Neuronal stem cell (in vitro differentiated cells): ENCODE data around the gene PMPCA.

Source experiments
- DNase-seq: peaks from one replicate; pipeline ENCODE4 v3.0.0-alpha.2; 2013; ENCODE audit warnings: low spot score
- H2AFZ ChIP-seq: one replicate; pipeline ENCODE4 v1.6.1; 2013; ENCODE audit warnings: mild to moderate bottlenecking, low read length, inconsistent platforms
- H2AK5ac ChIP-seq: 2 replicates; pipeline ENCODE4 v1.6.1; 2013; ENCODE audit warnings: low read depth, mild to moderate bottlenecking, inconsistent platforms, low read length, moderate library complexity, mixed read lengths
- H2BK120ac ChIP-seq: 2 replicates; pipeline ENCODE4 v1.6.1; 2013; ENCODE audit warnings: low read depth, mild to moderate bottlenecking, inconsistent platforms, low read length, moderate library complexity, mixed read lengths
- H2BK12ac ChIP-seq: one replicate; pipeline ENCODE4 v1.6.1; 2013; ENCODE audit warnings: low read length, inconsistent platforms
- H2BK15ac ChIP-seq: 2 replicates; pipeline ENCODE4 v1.6.1; 2013; ENCODE audit warnings: mild to moderate bottlenecking, low read length, inconsistent platforms, mixed read lengths
- H2BK5ac ChIP-seq: one replicate; pipeline ENCODE4 v1.6.1; 2013; ENCODE audit warnings: inconsistent platforms, mild to moderate bottlenecking, low read length, moderate library complexity
- H3K14ac ChIP-seq: one replicate; pipeline ENCODE4 v1.6.1; 2013; ENCODE audit warnings: low read length, inconsistent platforms
- H3K18ac ChIP-seq: 2 replicates; pipeline ENCODE4 v1.6.1; 2013; ENCODE audit warnings: low read length, inconsistent platforms
- H3K23ac ChIP-seq: 2 replicates; pipeline ENCODE4 v1.6.1; 2013; ENCODE audit warnings: low read depth, mild to moderate bottlenecking, mixed read lengths, low read length, inconsistent platforms; ENCODE audit not compliant: poor library complexity
- H3K27ac ChIP-seq: replicated peaks from 3 replicates; pipeline ENCODE4 v1.5.1; 2013; ENCODE audit warnings: low read length, inconsistent platforms
- H3K27me3 ChIP-seq, 3 experiments: 2 replicates each; pipeline ENCODE4 v1.6.1; 2013; ENCODE audit warnings: low read length in 3 of 3, mild to moderate bottlenecking in 2 of 3, inconsistent platforms in 1 of 3, low read depth in 1 of 3, mixed read lengths in 1 of 3, moderate library complexity in 1 of 3; ENCODE audit not compliant: control insufficient read depth in 3 of 3, insufficient read depth in 3 of 3
- H3K36me3 ChIP-seq, 2 donors: replicated peaks in 1 of 2; 2 replicates each; pipeline ENCODE4 v1.6.1; 2013; ENCODE audit warnings: low read length in 2 of 2; ENCODE audit not compliant: control insufficient read depth in 2 of 2, insufficient read depth in 2 of 2
- H3K4ac ChIP-seq: 2 replicates; pipeline ENCODE4 v1.6.1; 2013; ENCODE audit warnings: inconsistent platforms, mild to moderate bottlenecking, low read length, moderate library complexity
- H3K4me1 ChIP-seq, 2 donors: 1 replicate in 1 of 2; 2 replicates in 1 of 2; pipeline ENCODE4 v1.6.1; 2013; ENCODE audit warnings: low read length in 2 of 2, low read depth in 1 of 2; ENCODE audit not compliant: control insufficient read depth in 2 of 2, insufficient read depth in 1 of 2
- H3K4me2 ChIP-seq: one replicate; pipeline ENCODE4 v1.6.1; 2013; ENCODE audit warnings: mild to moderate bottlenecking, low read length, inconsistent platforms; ENCODE audit not compliant: insufficient read depth, poor library complexity, severe bottlenecking
- H3K4me3 ChIP-seq, 2 donors: 2 replicates each; pipeline ENCODE4 v1.5.1; 2013; ENCODE audit warnings: low read length in 2 of 2, mild to moderate bottlenecking in 2 of 2, inconsistent platforms in 1 of 2, moderate library complexity in 1 of 2
- H3K79me1 ChIP-seq: one replicate; pipeline ENCODE4 v1.6.1; 2013; ENCODE audit warnings: low read depth, mild to moderate bottlenecking, inconsistent platforms, low read length, moderate library complexity
- H3K9ac ChIP-seq: one replicate; pipeline ENCODE4 v1.6.1; 2013; ENCODE audit warnings: mild to moderate bottlenecking, low read depth, low read length, inconsistent platforms; ENCODE audit not compliant: poor library complexity
- H3K9me3 ChIP-seq, 2 donors: replicated peaks in 1 of 2; 2 replicates each; pipeline versions ENCODE3 to v1.6.1; 2013; ENCODE audit warnings: low read length in 2 of 2, mild to moderate bottlenecking in 2 of 2, inconsistent platforms in 1 of 2, low read depth in 1 of 2, mixed read lengths in 1 of 2, moderate library complexity in 1 of 2; ENCODE audit not compliant: control insufficient read depth in 2 of 2, insufficient read depth in 1 of 2
- H4K8ac ChIP-seq: one replicate; pipeline ENCODE4 v1.6.1; 2013; ENCODE audit warnings: low read depth, mild to moderate bottlenecking, inconsistent platforms, low read length, moderate library complexity
- H4K91ac ChIP-seq: one replicate; pipeline ENCODE4 v1.6.1; 2013; ENCODE audit warnings: low read length, low read depth, mild to moderate bottlenecking, inconsistent platforms; ENCODE audit not compliant: poor library complexity
- WGBS, 2 donors: extraction: QIAGEN DNeasy Blood & Tissue Kit; methylation state at CpG; one replicate each; pipeline ENCODE4 v1.1.7; 2013; ENCODE audit warnings: missing lambda C conversion rate in 2 of 2, mixed read lengths in 1 of 2; ENCODE audit not compliant: insufficient read length in 2 of 2, insufficient replicate concordance in 1 of 2; ENCODE audit errors: extremely low coverage in 2 of 2; 5-methylcytosine and 5-hydroxymethylcytosine counted together

Gene PMPCA

GRCh38 chr9:136443687-136444086 is 33.2 kb downstream of the PMPCA start:
- no peaks in the 10 kb centered on the region for H3K27me3 ChIP-seq
- no peak overlapping the region for H2BK120ac ChIP-seq
- no peak overlapping the region for H2BK5ac ChIP-seq
- H3K4ac ChIP-seq: no peak overlapping the region
- H3K36me3 ChIP-seq: peaks cover 57 to 89% of the 10 kb centered on the region in 2 donors
- no peak overlapping the region for H3K27ac ChIP-seq
- no peak overlapping the region for H4K8ac ChIP-seq
- no peak for DNase-seq
- H2BK12ac ChIP-seq: no peak overlapping the region
- H3K18ac ChIP-seq: no peak overlapping the region
- H3K9me3 ChIP-seq: no peaks in the 10 kb centered on the region
- no peak overlapping the region for H3K4me2 ChIP-seq
- H3K79me1 ChIP-seq: peaks cover 5% of the 10 kb centered on the region
- H3K4me3 ChIP-seq: no peak overlapping the region
- no peak overlapping the region for H2AFZ ChIP-seq
- H2BK15ac ChIP-seq: no peak overlapping the region
- H3K4me1 ChIP-seq: peaks cover 1 to 5% of the 10 kb centered on the region in 2 donors
- no peak overlapping the region for H3K9ac ChIP-seq
- H3K23ac ChIP-seq: no peak overlapping the region
- H3K14ac ChIP-seq: no peak overlapping the region
- no peak overlapping the region for H4K91ac ChIP-seq
- no peak overlapping the region for H2AK5ac ChIP-seq
- WGBS, 2 donors: no CpG with 5 or more reads among the region's 7 CpGs

- no peaks in the 10 kb centered on the region for H3K9me3 ChIP-seq
- H4K91ac ChIP-seq: no peak overlapping the region
- H3K27me3 ChIP-seq: no peaks in the 10 kb centered on the region
- H2BK12ac ChIP-seq: no peak overlapping the region
- H2BK5ac ChIP-seq: no peak overlapping the region
- H3K18ac ChIP-seq: no peak overlapping the region
- H2AFZ ChIP-seq: no peak overlapping the region
- H2AK5ac ChIP-seq: no peak overlapping the region
- no peak overlapping the region for H2BK15ac ChIP-seq
- H3K23ac ChIP-seq: no peak overlapping the region
- no peak overlapping the region for H3K14ac ChIP-seq
- peaks cover 1 to 5% of the 10 kb centered on the region in 2 donors for H3K4me1 ChIP-seq
- no CpG with 5 or more reads among the region's 20 CpGs for WGBS, 2 donors
- DNase-seq: no peak
- H3K4ac ChIP-seq: no peak overlapping the region
- no peak overlapping the region for H3K9ac ChIP-seq
- H3K27ac ChIP-seq: no peak overlapping the region
- no peak overlapping the region for H3K4me3 ChIP-seq
- H4K8ac ChIP-seq: no peak overlapping the region
- no peak overlapping the region for H3K4me2 ChIP-seq
- H3K79me1 ChIP-seq: peaks cover 3% of the 10 kb centered on the region
- no peak overlapping the region for H2BK120ac ChIP-seq
- peaks cover 61 to 94% of the 10 kb centered on the region in 2 donors for H3K36me3 ChIP-seq
Observed at GRCh38 chr9:136444102-136444501, 33.6 kb downstream of the PMPCA start.

- Histone ChIP-seq H2BK12ac (no peak overlapping the region), H3K36me3 (peaks cover 65 to 99% of the 10 kb centered on the region in 2 donors), H3K4me3 (no peak overlapping the region), H2BK15ac (no peak overlapping the region), H2AK5ac (no peak overlapping the region), H3K18ac (no peak overlapping the region), H3K27ac (no peak overlapping the region), H3K9me3 (no peaks in the 10 kb centered on the region), H3K4me1 (no peaks in the 10 kb centered on the region), H4K8ac (no peak overlapping the region), H3K23ac (no peak overlapping the region), H3K4me2 (no peak overlapping the region), H3K4ac (no peak overlapping the region), H3K27me3 (no peaks in the 10 kb centered on the region), H3K79me1 (peaks cover 2% of the 10 kb centered on the region), H3K14ac (no peak overlapping the region), H3K9ac (no peak overlapping the region), H2BK120ac (no peak overlapping the region), H4K91ac (no peak overlapping the region), H2AFZ (no peak overlapping the region), H2BK5ac (no peak overlapping the region)
- no CpG with 5 or more reads among the region's 7 CpGs for WGBS, 2 donors
- no peak for DNase-seq
Observed at GRCh38 chr9:136445799-136446198, 35.3 kb downstream of the PMPCA start.

GRCh38 chr9:136447173-136447778 is 36.8 kb downstream of the PMPCA start:
- no CpG with 5 or more reads among the region's 27 CpGs for WGBS, 2 donors
- Histone ChIP-seq H2BK12ac (no peak overlapping the region), H3K23ac (no peak overlapping the region), H3K18ac (no peak overlapping the region), H3K79me1 (peaks cover 4% of the 10 kb centered on the region), H3K14ac (no peak overlapping the region), H3K4ac (no peak overlapping the region), H3K4me3 (no peak overlapping the region), H3K9me3 (no peaks in the 10 kb centered on the region), H3K4me2 (no peak overlapping the region), H4K91ac (no peak overlapping the region), H4K8ac (peak overlapping the region; percentile 92), H3K36me3 (peaks cover 60 to 96% of the 10 kb centered on the region in 2 donors), H3K27ac (no peak overlapping the region), H3K9ac (peak overlapping the region; percentile 81), H2BK15ac (no peak overlapping the region), H2BK5ac (no peak overlapping the region), H2BK120ac (no peak overlapping the region), H3K4me1 (no peaks in the 10 kb centered on the region), H2AK5ac (no peak overlapping the region), H3K27me3 (no peaks in the 10 kb centered on the region), H2AFZ (no peak overlapping the region)
- DNase-seq: no peak
